Renal cortical epithelial cell (primary cell): ENCODE measurements around the gene ME2. TPM values are rescaled to one million over a fixed set of nuclear protein-coding genes. Genes with fewer than 3 reads are reported as not detected.
"Not testable (repeated sequence)": the region's sequence is repeated elsewhere in the genome, so short reads cannot be mapped to it uniquely, and the experiment has no call there.

ENCODE experiments used
- DNase-seq: peaks from one replicate; pipeline ENCODE4 v3.0.0-alpha.2; 2011; ENCODE audit warnings: low read depth
- total RNA-seq: library from RNA; depleted of rRNA; stranded (reverse); fragments of >200 nt; gene quantifications from 2 replicates; pipeline ENCODE4 v1.2.3, GENCODE V29; 2014

Gene ME2
- total RNA-seq, 1 donor from 2014 or later = 72.3 TPM

DNA sequence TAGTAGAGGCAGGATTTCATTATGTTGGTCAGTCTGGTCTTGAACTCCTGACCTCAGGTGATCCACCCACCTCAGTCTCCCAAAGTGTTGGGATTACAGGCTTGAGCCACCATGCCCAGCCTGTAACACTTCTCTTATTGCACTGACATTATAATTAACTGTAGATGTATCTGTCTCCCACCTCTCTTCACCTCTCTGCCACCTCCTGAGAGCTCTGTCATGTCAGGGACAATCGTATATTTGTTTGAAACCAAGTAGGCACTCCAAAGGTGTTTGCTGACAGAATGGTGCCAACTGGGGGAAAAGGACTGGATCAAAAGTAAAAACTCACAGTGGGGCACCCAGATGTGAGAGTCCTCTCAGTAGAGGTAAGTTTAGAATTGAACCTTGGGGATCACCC lies 17.3 kb upstream of the ME2 start:
- no peak for DNase-seq

DNA sequence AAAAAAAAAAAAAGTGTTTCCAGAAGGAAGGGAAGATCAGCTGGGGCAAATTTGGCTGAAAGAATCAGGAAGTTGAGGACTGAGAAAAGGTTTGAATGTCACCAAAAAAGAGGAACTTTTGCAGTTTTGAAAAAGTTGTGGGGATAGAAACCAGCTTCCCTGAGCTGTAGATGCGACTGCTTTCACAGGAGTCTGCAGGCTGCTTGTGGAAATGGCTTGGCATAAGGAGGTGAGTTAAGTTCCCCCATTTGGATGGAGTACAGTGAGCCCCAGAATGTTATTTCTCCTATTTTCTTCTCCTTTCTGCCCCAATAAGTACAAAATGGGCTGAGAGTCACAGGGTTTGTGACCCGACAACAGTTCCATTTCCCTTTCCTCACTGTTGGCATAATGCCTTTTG lies 16.5 kb upstream of the ME2 start:
- no peak for DNase-seq

- DNase-seq = no peak
Observed at GRCh38 chr18:50863840-50864375, 15.0 kb upstream of the ME2 start.

DNA sequence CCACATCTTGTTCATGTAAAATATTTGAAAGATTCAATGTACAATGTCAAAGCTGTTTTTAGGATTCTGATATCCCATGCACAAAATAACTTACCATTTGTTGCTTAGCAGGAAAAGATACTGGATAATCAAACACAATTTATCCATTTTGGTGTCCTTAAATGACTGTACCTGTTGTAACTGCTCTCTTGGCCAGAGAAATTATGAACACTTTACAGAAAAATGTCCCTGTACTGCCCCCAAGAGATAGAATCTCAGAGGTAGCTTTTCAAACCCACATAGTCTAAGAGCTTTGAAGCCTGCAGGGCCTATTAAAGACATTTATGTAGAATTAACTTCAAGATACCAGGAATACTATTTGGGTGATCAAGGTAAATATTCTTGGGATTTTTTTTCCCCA lies 12.2 kb upstream of the ME2 start:
- DNase-seq = peak; percentile 40

- no peak for DNase-seq
Observed at GRCh38 chr18:50869150-50869549, 9.8 kb upstream of the ME2 start.

DNA sequence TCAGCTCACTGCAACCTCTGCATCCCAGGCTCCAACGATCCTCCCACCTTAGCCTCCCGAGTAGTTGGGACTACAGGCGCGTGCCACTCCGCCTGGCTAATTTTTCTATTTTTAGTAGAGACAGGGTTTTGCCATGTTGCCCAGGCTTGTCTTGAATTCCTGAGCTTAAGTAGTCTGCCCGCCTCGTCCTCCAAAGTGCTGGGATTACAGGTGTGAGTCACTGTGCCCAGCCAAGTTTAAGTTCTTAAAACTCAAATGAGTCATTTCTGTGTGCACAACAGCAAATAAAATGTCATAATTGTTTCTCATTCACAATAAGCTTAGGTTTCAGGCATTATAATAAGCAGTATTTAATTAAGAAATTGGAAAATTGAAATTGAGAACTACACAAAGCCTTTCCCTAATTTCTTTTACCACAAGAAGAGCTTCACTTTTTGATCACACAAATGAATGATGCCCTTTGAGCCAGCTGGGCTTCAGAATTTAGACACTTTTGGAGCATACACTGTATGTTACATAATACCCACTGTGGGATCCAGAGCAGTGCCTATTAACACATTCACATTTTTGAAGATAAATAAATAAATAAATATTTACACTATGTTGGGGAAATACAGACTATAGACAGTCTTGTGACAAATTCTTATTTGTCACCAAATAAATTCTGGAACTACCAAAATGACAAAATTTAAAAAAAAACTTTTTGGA lies 8.6 kb upstream of the ME2 start:
- peak; percentile 94 for DNase-seq

- DNase-seq = no peak
Observed at GRCh38 chr18:50871846-50872245, 7.1 kb upstream of the ME2 start.

- no peak for DNase-seq
Observed at GRCh38 chr18:50875966-50876536, 2.9 kb upstream of the ME2 start.

DNA sequence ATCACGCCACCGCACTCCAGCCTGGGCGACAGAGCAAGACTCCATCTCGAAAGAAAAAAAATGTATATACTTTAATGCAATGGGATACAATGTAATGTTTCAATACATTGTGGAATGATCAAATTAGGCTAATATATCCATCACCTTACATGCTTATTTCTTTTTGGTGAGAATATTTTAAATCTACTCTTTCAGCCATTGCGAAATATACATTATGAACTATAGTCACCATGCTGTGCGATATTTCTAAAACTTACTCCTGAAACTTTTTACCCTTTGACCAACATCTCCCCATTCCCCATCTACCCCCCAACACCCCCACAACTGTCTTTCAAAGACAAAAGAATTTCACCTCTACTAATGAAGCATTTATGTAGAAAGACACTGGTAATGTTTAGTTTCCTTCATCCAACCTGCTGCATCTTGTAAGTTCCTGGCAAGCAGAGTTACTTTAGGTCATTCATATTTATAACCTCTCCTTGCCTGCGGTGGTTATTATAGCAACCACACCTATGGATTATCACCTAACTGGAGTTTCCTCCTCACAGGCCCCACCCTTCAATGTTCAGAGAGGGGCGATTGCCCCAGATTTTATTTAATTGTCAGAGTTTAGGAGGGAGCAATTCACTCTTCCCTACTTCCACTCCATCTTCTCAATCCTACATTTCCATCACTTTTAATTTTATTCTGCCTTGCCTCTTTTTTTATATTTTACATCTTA lies 1.2 kb upstream of the ME2 start:
- DNase-seq = no peak

- DNase-seq = peak; percentile 28
Observed at GRCh38 chr18:50879302-50880118, 592 bp downstream of the ME2 start.

- no peak for DNase-seq
Observed at GRCh38 chr18:50880119-50880465, 1.2 kb downstream of the ME2 start.

DNA sequence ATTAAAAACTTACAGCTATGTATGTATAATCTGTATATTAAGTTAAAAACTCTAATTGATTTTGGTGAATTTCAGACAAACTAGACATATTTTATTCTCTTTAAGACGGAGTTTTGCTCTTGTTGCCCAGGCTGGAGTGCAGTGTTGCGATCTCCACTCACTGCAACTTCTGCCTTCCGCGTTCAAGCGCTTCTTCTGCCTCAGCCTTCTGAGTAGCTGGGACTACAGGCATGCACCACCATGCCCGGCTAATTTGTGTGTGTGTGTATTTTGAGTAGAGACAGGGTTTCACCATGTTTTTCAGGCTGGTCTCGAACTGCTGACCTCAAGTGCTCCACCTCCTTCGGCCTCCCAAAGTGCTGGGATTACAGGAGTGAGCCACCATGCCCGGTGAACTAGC lies 2.0 kb downstream of the ME2 start:
- DNase-seq = not testable (repeated sequence)

GRCh38 chr18:50886929-50887328 lies 8.0 kb downstream of the ME2 start:
- no peak for DNase-seq

DNA sequence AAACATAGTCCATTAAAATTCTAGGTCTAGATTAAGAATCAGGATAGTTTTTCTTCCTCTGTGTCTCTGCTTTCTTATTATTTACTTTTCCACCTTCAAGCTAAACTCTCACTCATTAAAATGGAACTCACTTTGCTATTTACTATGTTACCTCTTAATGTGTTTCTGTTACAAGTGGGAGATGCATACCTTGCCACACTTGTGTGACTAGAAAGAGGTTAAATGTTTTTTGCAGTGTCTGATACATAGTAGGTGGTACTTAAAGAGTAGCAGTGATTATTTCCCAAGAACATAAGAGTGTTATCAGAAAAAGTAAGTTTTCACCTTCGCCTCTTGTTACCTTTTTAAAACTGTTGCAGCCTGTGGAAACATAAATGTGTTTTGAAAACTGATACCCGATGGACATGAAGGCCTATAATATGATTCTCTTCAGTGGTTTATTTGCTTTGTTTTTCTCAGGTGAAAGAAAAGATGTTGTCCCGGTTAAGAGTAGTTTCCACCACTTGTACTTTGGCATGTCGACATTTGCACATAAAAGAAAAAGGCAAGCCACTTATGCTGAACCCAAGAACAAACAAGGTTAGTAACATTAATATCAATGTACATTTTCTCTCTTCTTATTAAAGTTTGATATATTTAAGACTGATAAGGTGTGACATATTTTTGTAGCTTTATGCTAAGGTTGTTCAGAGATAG lies 16.6 kb downstream of the ME2 start:
- DNase-seq = no peak

GRCh38 chr18:50896093-50896492 lies 17.2 kb downstream of the ME2 start:
- DNase-seq = no peak

DNA sequence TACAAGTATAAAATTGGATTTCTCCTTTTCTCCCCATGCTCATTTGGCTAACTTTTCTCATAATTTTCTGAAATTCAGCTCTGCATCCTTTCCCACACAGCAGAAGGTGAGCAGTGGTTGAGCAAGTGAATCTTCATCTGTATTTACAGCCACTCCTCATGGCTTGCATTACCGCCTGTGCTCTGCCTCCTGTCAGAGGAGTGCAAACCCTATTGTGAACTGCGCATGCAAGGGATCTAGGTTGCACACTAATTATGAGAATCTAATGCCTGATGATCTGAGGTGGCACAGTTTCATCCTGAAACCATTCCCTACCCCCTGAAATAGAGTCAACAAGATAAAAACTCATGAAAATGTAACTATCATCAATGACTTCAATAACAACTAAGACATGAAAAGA lies 20.0 kb downstream of the ME2 start:
- no peak for DNase-seq

DNA sequence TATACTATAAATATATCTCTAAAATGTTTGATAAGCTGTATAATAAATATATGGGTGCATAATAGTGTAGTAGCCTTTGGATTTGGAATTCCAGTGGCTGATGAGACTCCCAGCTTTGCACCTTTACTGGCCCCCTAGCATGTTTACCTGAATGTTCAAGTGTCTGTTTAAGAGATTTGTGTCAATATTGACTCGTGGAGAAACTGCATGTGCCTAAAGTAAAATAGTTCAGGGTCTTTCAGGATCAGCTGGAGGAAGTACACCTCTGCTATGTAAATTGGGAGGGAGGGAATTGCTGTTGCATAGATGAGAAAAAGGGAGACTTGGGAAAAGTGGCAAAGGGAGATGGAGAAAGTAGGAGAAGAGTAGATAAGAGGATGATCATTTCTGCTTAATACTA lies 23.9 kb downstream of the ME2 start:
- no peak for DNase-seq

GRCh38 chr18:50906843-50907242 lies 27.9 kb downstream of the ME2 start:
- DNase-seq = no peak

DNA sequence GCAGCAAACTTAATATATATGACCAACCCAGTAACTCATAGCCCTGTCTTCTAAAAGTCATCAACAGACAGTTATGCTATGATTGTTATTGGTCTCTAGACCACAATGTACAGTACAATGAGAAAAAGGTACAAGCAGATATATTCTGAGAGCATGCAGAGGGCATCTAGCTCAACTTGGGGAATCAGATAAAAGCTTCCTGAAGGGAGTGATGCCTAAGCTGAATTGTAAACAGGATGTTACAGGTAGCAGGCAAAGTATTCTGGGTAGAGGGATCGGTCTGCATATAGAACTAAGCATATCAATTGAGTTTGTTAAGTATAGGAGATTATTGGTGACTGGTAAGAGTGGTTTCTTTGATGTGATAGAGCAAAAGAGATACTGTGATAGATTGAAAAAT lies 30.3 kb downstream of the ME2 start:
- no peak for DNase-seq

DNA sequence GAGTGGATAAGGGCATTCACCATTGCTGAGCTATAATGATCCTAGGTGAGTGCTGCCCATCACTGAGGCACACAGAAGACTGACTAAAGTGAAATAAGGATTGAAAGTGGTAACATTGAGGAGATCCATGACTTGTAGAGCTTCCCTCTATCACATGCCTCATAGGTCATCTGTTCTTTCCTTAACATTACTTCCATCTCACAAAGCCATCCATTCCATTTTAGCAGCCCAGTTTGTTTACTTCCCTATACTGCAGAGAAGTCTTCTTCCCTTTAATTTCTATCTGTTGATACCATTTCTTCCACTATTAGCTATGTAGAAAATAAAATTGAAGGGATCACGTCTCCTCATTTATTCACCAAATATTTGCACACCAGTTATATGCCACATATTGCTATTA lies 32.1 kb downstream of the ME2 start:
- no peak for DNase-seq

GRCh38 chr18:50917021-50917420 lies 38.1 kb downstream of the ME2 start:
- no peak for DNase-seq

- DNase-seq = no peak
Observed at GRCh38 chr18:50918153-50918552, 39.2 kb downstream of the ME2 start.
